DMS53 (cell line): ENCODE results near the gene ARHGEF33.

ENCODE experiments used
- DNase-seq: peaks from one replicate; lab custom pipeline; 2025; lab: John Stamatoyannopoulos, UW

The ARHGEF33 gene

GRCh38 chr2:39018638-39019037 is 129.0 kb downstream of the ARHGEF33 start:
- no peak for DNase-seq

GRCh38 chr2:39020383-39020782 is 130.7 kb downstream of the ARHGEF33 start:
- no peak for DNase-seq

- no peak for DNase-seq
Observed at GRCh38 chr2:39022642-39023235, 133.1 kb downstream of the ARHGEF33 start.

GRCh38 chr2:39023649-39024048 is 134.0 kb downstream of the ARHGEF33 start:
- no peak for DNase-seq

GRCh38 chr2:39024833-39025232 is 135.2 kb downstream of the ARHGEF33 start:
- DNase-seq = peak; percentile 12
